ENCODE results near the gene ERICH6B.

GRCh38 chr13:45603338-45603737 lies 12.2 kb downstream of the ERICH6B start:
- TF ChIP-seq L3MBTL2 (conservative IDR thresholded peaks at IDR 0.05) = no peak
- no peak for TF ChIP-seq BHLHE40 (IDR thresholded peaks at IDR 0.05; ENCODE audit: borderline replicate concordance)
- TF ChIP-seq SUZ12 (IDR thresholded peaks at IDR 0.05) = no peak
